Endodermal cell (in vitro differentiated cells): ENCODE results near the gene CABLES2. TPM values are rescaled to one million over a fixed set of nuclear protein-coding genes. Genes with fewer than 3 reads are reported as not detected.

Experiments used
- DNase-seq: peaks from one replicate; pipeline ENCODE4 v3.0.0-alpha.2; 2017
- H3K27ac ChIP-seq: 2 replicates; pipeline ENCODE4 v1.5.1; 2013; ENCODE audit warnings: mild to moderate bottlenecking, low read depth, low read length, moderate library complexity
- H3K27me3 ChIP-seq: 2 replicates; pipeline ENCODE4 v1.6.1; 2013; ENCODE audit warnings: mild to moderate bottlenecking, low read length, moderate library complexity; ENCODE audit not compliant: insufficient read depth, control insufficient read depth, poor library complexity, severe bottlenecking
- H3K36me3 ChIP-seq: 2 replicates; pipeline ENCODE4 v1.7.0; 2013; ENCODE audit warnings: mild to moderate bottlenecking, low read length, moderate library complexity; ENCODE audit not compliant: control insufficient read depth, insufficient read depth
- H3K4me1 ChIP-seq: one replicate; pipeline ENCODE4 v1.7.0; 2013; ENCODE audit warnings: low read length; ENCODE audit not compliant: control insufficient read depth, insufficient read depth
- H3K4me3 ChIP-seq: 2 replicates; pipeline ENCODE4 v1.5.1; 2013; ENCODE audit warnings: mild to moderate bottlenecking, low read length, moderate library complexity
- H3K9ac ChIP-seq: 2 replicates; pipeline ENCODE4 v1.6.1; 2013; ENCODE audit warnings: mild to moderate bottlenecking, low read length, moderate library complexity; ENCODE audit not compliant: poor library complexity, severe bottlenecking; ENCODE audit errors: extremely low read depth
- H3K9me3 ChIP-seq: 2 replicates; pipeline ENCODE4 v1.6.1; 2013; ENCODE audit warnings: mild to moderate bottlenecking, low read length, moderate library complexity; ENCODE audit not compliant: control insufficient read depth
- H3K27ac Mint-ChIP-seq: 2 replicates; pipeline ENCODE4 v1.8.0; 2020; ENCODE audit warnings: mixed read lengths
- H3K27me3 Mint-ChIP-seq: 2 replicates; pipeline ENCODE4 v1.8.0; 2021; ENCODE audit warnings: mild to moderate bottlenecking, mixed read lengths; ENCODE audit not compliant: insufficient read depth
- H3K36me3 Mint-ChIP-seq: 2 replicates; pipeline ENCODE4 v1.8.0; 2020; ENCODE audit warnings: low read depth, mixed read lengths
- H3K4me1 Mint-ChIP-seq: 2 replicates; pipeline ENCODE4 v1.8.0; 2020; ENCODE audit warnings: mixed read lengths
- H3K4me3 Mint-ChIP-seq: 2 replicates; pipeline ENCODE4 v1.8.0; 2020; ENCODE audit warnings: mild to moderate bottlenecking, moderate library complexity, mixed read lengths
- H3K9me3 Mint-ChIP-seq: 2 replicates; pipeline ENCODE4 v1.8.0; 2020; ENCODE audit warnings: mild to moderate bottlenecking, mixed read lengths
- CTCF ChIP-seq: fragments of 200-600 bp; sonication (generic); conservative IDR thresholded peaks from 2 replicates; pipeline ENCODE4 v1.5.0; 2021; ENCODE audit warnings: antibody characterized with exemption, mild to moderate bottlenecking
- WGBS, 2 experiments: methylation state at CpG; one replicate each; pipeline versions ENCODE4 v1.1.5 to v1.1.7; 2013; ENCODE audit warnings: missing lambda C conversion rate in 2 of 2, mixed read lengths in 1 of 2; ENCODE audit not compliant: insufficient coverage in 1 of 2, insufficient read length in 1 of 2; 5-methylcytosine and 5-hydroxymethylcytosine counted together
- total RNA-seq, 2 donors: library from RNA; stranded (reverse); fragmentation: NEBNext Ultra II Directional in 1 of 2; extraction: Animal tissue kit (Norgen Biotek cat#: 25700) in 1 of 2; gene quantifications; 2 replicates in 1 of 2; 3 replicates in 1 of 2; pipeline ENCODE4 v1.2.1, GENCODE V29; 2021

CABLES2 gene
- total RNA-seq, 2 donors from 2014 or later, result 10.4 to 15.6 TPM

- 88 to 89% methylated on average over 8 to 14 of the region's 14 CpGs for WGBS, 2 experiments
- Histone ChIP-seq H3K27ac (no peak overlapping the region), H3K36me3 (no peaks in the 10 kb centered on the region), H3K9ac (no peak overlapping the region), H3K27me3 (no peaks in the 10 kb centered on the region), H3K4me1 (no peaks in the 10 kb centered on the region), H3K4me3 (no peak overlapping the region), H3K9me3 (no peaks in the 10 kb centered on the region)
- Mint-ChIP-seq H3K9me3 (no peaks in the 10 kb centered on the region), H3K27ac (no peak overlapping the region), H3K36me3 (no peaks in the 10 kb centered on the region), H3K4me3 (no peak overlapping the region), H3K4me1 (no peaks in the 10 kb centered on the region), H3K27me3 (no peaks in the 10 kb centered on the region)
- no peak for TF ChIP-seq CTCF
- DNase-seq, result no peak
Observed at GRCh38 chr20:62448788-62449187, 41.7 kb upstream of the CABLES2 start.

GRCh38 chr20:62448038-62448437 lies 41.0 kb upstream of the CABLES2 start:
- Histone ChIP-seq H3K36me3 (no peaks in the 10 kb centered on the region), H3K9me3 (no peaks in the 10 kb centered on the region), H3K4me1 (no peaks in the 10 kb centered on the region), H3K4me3 (no peak overlapping the region), H3K27ac (no peak overlapping the region), H3K9ac (no peak overlapping the region), H3K27me3 (no peaks in the 10 kb centered on the region)
- no peak for DNase-seq
- Mint-ChIP-seq H3K9me3 (no peaks in the 10 kb centered on the region), H3K27me3 (no peaks in the 10 kb centered on the region), H3K36me3 (no peaks in the 10 kb centered on the region), H3K27ac (peak overlapping the region; percentile 55), H3K4me1 (no peaks in the 10 kb centered on the region), H3K4me3 (no peak overlapping the region)
- TF ChIP-seq CTCF, result no peak
- WGBS, 2 experiments, result 86 to 90% methylated on average over 9 to 10 of the region's 10 CpGs

GRCh38 chr20:62446888-62447869 lies 40.1 kb upstream of the CABLES2 start:
- no peak for TF ChIP-seq CTCF
- H3K9me3 ChIP-seq, result no peaks in the 10 kb centered on the region
- H3K27me3 ChIP-seq, result no peaks in the 10 kb centered on the region
- WGBS, 2 experiments, result 91 to 94% methylated on average over 33 to 44 of the region's 44 CpGs
- H3K4me3 ChIP-seq, result no peak overlapping the region
- DNase-seq, result no peak
- H3K4me1 Mint-ChIP-seq, result no peaks in the 10 kb centered on the region
- H3K27ac Mint-ChIP-seq, result peak overlapping the region; percentile 30
- H3K9me3 Mint-ChIP-seq, result no peaks in the 10 kb centered on the region
- no peak overlapping the region for H3K27ac ChIP-seq
- H3K36me3 ChIP-seq, result no peaks in the 10 kb centered on the region
- no peak overlapping the region for H3K4me3 Mint-ChIP-seq
- no peak overlapping the region for H3K9ac ChIP-seq
- no peaks in the 10 kb centered on the region for H3K27me3 Mint-ChIP-seq
- no peaks in the 10 kb centered on the region for H3K4me1 ChIP-seq
- no peaks in the 10 kb centered on the region for H3K36me3 Mint-ChIP-seq
